H1 (cell line): ENCODE data around the gene DPYSL4. TPM values are rescaled to one million over a fixed set of nuclear protein-coding genes. Genes with fewer than 3 reads are reported as not detected.

Experiments
- CTCF ChIA-PET: fragments of 300-600 bp; sonication (Branson Sonifier 250); formaldehyde crosslinking; loops from one replicate; lab custom pipeline; 2021; ENCODE audit not compliant: partially characterized antibody; lab: Charles Lee
- POLR2A ChIA-PET: fragments of 300-600 bp; sonication (Branson Sonifier 250); formaldehyde crosslinking; loops from one replicate; lab custom pipeline; 2021; ENCODE audit warnings: inconsistent platforms; ENCODE audit not compliant: partially characterized antibody; lab: Charles Lee
- DNase-seq, 2 experiments: peaks; one replicate each; pipeline versions ENCODE4 v3.0.0 to v3.0.0-alpha.2; 2010 to 2022; ENCODE audit warnings: low spot score in 2 of 2, low read depth in 1 of 2, mixed read lengths in 1 of 2
- FAIRE-seq: peaks from 2 replicates; lab custom pipeline; 2011; peaks lifted over from hg19 to GRCh38; lab: Jason Lieb, UNC
- H2AFZ ChIP-seq: 2 replicates; pipeline ENCODE4 v1.8.1; 2012; ENCODE audit warnings: low read length, inconsistent platforms
- H2AK5ac ChIP-seq: 2 replicates; pipeline ENCODE4 v1.6.1; 2013; ENCODE audit warnings: low read depth, low read length
- H2BK120ac ChIP-seq: replicated peaks from 2 replicates; pipeline ENCODE3; 2013; ENCODE audit warnings: low read depth, low read length, inconsistent platforms
- H2BK12ac ChIP-seq: 2 replicates; pipeline ENCODE4 v1.6.1; 2013; ENCODE audit warnings: low read depth, low read length
- H2BK15ac ChIP-seq: 2 replicates; pipeline ENCODE4 v1.6.1; 2013; ENCODE audit warnings: low read length
- H2BK20ac ChIP-seq: 2 replicates; pipeline ENCODE4 v1.6.1; 2013; ENCODE audit warnings: low read length
- H2BK5ac ChIP-seq: 2 replicates; pipeline ENCODE4 v1.6.1; 2013; ENCODE audit warnings: low read depth, low read length
- H3K14ac ChIP-seq: 2 replicates; pipeline ENCODE4 v1.6.1; 2013; ENCODE audit warnings: inconsistent platforms; ENCODE audit not compliant: insufficient read length
- H3K18ac ChIP-seq: 2 replicates; pipeline ENCODE4 v1.6.1; 2013; ENCODE audit warnings: low read length; ENCODE audit errors: extremely low read depth
- H3K23ac ChIP-seq: 2 replicates; pipeline ENCODE4 v1.6.1; 2013; ENCODE audit warnings: inconsistent platforms; ENCODE audit not compliant: insufficient read length
- H3K23me2 ChIP-seq: 2 replicates; pipeline ENCODE4 v1.6.1; 2013; ENCODE audit warnings: low read depth, low read length
- H3K27ac ChIP-seq: 2 replicates; pipeline ENCODE4 v1.6.1; 2011; ENCODE audit warnings: low read depth, low read length, inconsistent platforms
- H3K27me3 ChIP-seq, 4 experiments: replicated peaks in 1 of 4; 1 replicate in 1 of 4; 2 replicates in 3 of 4; pipeline versions ENCODE4 v1.6.1 to v1.8.1; 2011 to 2013; ENCODE audit warnings: low read length in 3 of 4, mild to moderate bottlenecking in 3 of 4, inconsistent platforms in 2 of 4, mixed read lengths in 2 of 4, moderate library complexity in 1 of 4; ENCODE audit not compliant: control insufficient read depth in 3 of 4, insufficient read depth in 3 of 4; ENCODE audit errors: extremely low read depth in 1 of 4
- H3K36me3 ChIP-seq, 4 experiments: 2 replicates each; pipeline versions ENCODE4 v1.6.1 to v1.8.1; 2011 to 2013; ENCODE audit warnings: mild to moderate bottlenecking in 4 of 4, low read length in 3 of 4, moderate library complexity in 2 of 4, control low read depth in 1 of 4, inconsistent platforms in 1 of 4; ENCODE audit not compliant: insufficient read depth in 4 of 4, control insufficient read depth in 2 of 4
- H3K4ac ChIP-seq: replicated peaks from 2 replicates; pipeline ENCODE3; 2013; ENCODE audit warnings: low read length, low read depth, mixed read lengths, inconsistent platforms; ENCODE audit not compliant: insufficient read length
- H3K4me1 ChIP-seq, 4 experiments: replicated peaks in 1 of 4; 1 replicate in 1 of 4; 2 replicates in 3 of 4; pipeline versions ENCODE4 v1.6.1 to v1.8.1; 2011 to 2013; ENCODE audit warnings: low read length in 3 of 4, inconsistent platforms in 2 of 4, mixed read lengths in 1 of 4; ENCODE audit not compliant: insufficient read depth in 4 of 4, control insufficient read depth in 3 of 4
- H3K4me2 ChIP-seq, 2 experiments: 2 replicates each; pipeline versions ENCODE4 v1.6.1 to v1.8.1; 2011 to 2013; ENCODE audit warnings: low read depth in 2 of 2, low read length in 2 of 2, control low read depth in 1 of 2, inconsistent platforms in 1 of 2, mild to moderate bottlenecking in 1 of 2; ENCODE audit not compliant: insufficient read depth in 1 of 2
- H3K4me3 ChIP-seq, 4 experiments: fragments of 200-600, 300-600 bp in 1 of 4; sonication (generic), shearing (Covaris generic), sonication (Bioruptor Twin) in 1 of 4; 2 replicates each; pipeline versions ENCODE4 v1.5.1 to v1.8.1; 2011 to 2016; ENCODE audit warnings: low read length in 4 of 4, low read depth in 3 of 4, control low read depth in 2 of 4, inconsistent platforms in 2 of 4, mild to moderate bottlenecking in 2 of 4, mixed read lengths in 1 of 4, moderate library complexity in 1 of 4; ENCODE audit not compliant: insufficient read depth in 2 of 4; ENCODE audit errors: extremely low read depth in 1 of 4
- H3K56ac ChIP-seq: replicated peaks from 2 replicates; pipeline ENCODE3; 2013; ENCODE audit warnings: low read depth, mild to moderate bottlenecking, mixed read lengths, low read length, inconsistent platforms; ENCODE audit not compliant: insufficient read length
- H3K79me1 ChIP-seq: 2 replicates; pipeline ENCODE4 v1.6.1; 2013; ENCODE audit warnings: low read depth, low read length, control low read depth
- H3K79me2 ChIP-seq, 2 experiments: 2 replicates each; pipeline versions ENCODE4 v1.6.1 to v1.8.1; 2012 to 2013; ENCODE audit warnings: low read length in 2 of 2, mild to moderate bottlenecking in 2 of 2, inconsistent platforms in 1 of 2; ENCODE audit not compliant: insufficient read depth in 2 of 2, control insufficient read depth in 1 of 2
- H3K9ac ChIP-seq, 4 experiments: replicated peaks in 1 of 4; 1 replicate in 1 of 4; 2 replicates in 3 of 4; pipeline versions ENCODE4 v1.6.1 to v1.8.1; 2011 to 2013; ENCODE audit warnings: low read depth in 3 of 4, low read length in 3 of 4, control low read depth in 2 of 4, mild to moderate bottlenecking in 2 of 4, moderate library complexity in 2 of 4, inconsistent platforms in 1 of 4; ENCODE audit errors: extremely low read depth in 1 of 4
- H3K9me3 ChIP-seq, 2 experiments: 2 replicates each; pipeline versions ENCODE4 v1.6.1 to v1.8.1; 2012 to 2013; ENCODE audit warnings: mild to moderate bottlenecking in 2 of 2, moderate library complexity in 2 of 2, control low read depth in 1 of 2, inconsistent platforms in 1 of 2, low read depth in 1 of 2, low read length in 1 of 2, mixed read lengths in 1 of 2; ENCODE audit not compliant: insufficient read depth in 2 of 2
- H4K20me1 ChIP-seq, 2 experiments: replicated peaks in 1 of 2; 2 replicates each; pipeline versions ENCODE3 to v1.8.1; 2011 to 2013; ENCODE audit warnings: inconsistent platforms in 2 of 2, low read length in 2 of 2, mild to moderate bottlenecking in 1 of 2; ENCODE audit not compliant: insufficient read depth in 2 of 2, control insufficient read depth in 1 of 2
- H4K5ac ChIP-seq: 2 replicates; pipeline ENCODE4 v1.6.1; 2013; ENCODE audit warnings: low read length, low read depth, mixed read lengths, inconsistent platforms; ENCODE audit not compliant: insufficient read length
- H4K8ac ChIP-seq: 2 replicates; pipeline ENCODE4 v1.8.0; 2013; ENCODE audit warnings: mild to moderate bottlenecking, moderate library complexity, low read length, inconsistent platforms; ENCODE audit not compliant: insufficient read depth; ENCODE audit errors: extremely low read depth
- H4K91ac ChIP-seq: replicated peaks from 2 replicates; pipeline ENCODE3; 2013; ENCODE audit warnings: low read length, mixed read lengths, inconsistent platforms; ENCODE audit not compliant: insufficient read length
- BACH1 ChIP-seq: IDR thresholded peaks from 2 replicates; pipeline ENCODE4 v1.6.1; 2012; ENCODE audit warnings: low read length, improper control_type of control experiment
- CHD2 ChIP-seq: IDR thresholded peaks from 2 replicates; pipeline ENCODE4 v1.6.1; 2012; ENCODE audit warnings: low read length, improper control_type of control experiment
- CREB1 ChIP-seq: IDR thresholded peaks from 2 replicates; pipeline ENCODE4 v1.6.1; 2012; ENCODE audit warnings: inconsistent platforms
- E2F6 ChIP-seq: IDR thresholded peaks from 2 replicates; pipeline ENCODE4 v1.6.1; 2012; ENCODE audit warnings: inconsistent platforms
- EP300 ChIP-seq, 2 experiments: IDR thresholded peaks; 1 replicate in 1 of 2; 2 replicates in 1 of 2; pipeline ENCODE4 v1.6.1; 2011 to 2012; ENCODE audit warnings: low read depth in 2 of 2, low read length in 2 of 2, mild to moderate bottlenecking in 2 of 2, borderline replicate concordance in 1 of 2, inconsistent platforms in 1 of 2, moderate library complexity in 1 of 2
- HDAC2 ChIP-seq, 2 experiments: fragments of 300-600 bp in 1 of 2; sonication (generic) in 1 of 2; IDR thresholded peaks; 2 replicates each; pipeline ENCODE4 v1.6.1; 2011 to 2012; ENCODE audit warnings: low read depth in 2 of 2, low read length in 2 of 2, mild to moderate bottlenecking in 2 of 2, moderate library complexity in 2 of 2, borderline replicate concordance in 1 of 2, inconsistent platforms in 1 of 2
- PHF8 ChIP-seq: fragments of 200-600 bp; sonication (generic); conservative IDR thresholded peaks from 2 replicates; pipeline ENCODE4 v1.7.1; 2012; ENCODE audit warnings: low read depth, mild to moderate bottlenecking, inconsistent platforms, low read length, moderate library complexity
- RAD21 ChIP-seq, 2 experiments: IDR thresholded peaks in 1 of 2; conservative IDR thresholded peaks in 1 of 2; 2 replicates each; pipeline ENCODE4 v1.6.1; 2011; ENCODE audit warnings: low read depth in 2 of 2, low read length in 2 of 2, improper control_type of control experiment in 1 of 2, inconsistent platforms in 1 of 2, mild to moderate bottlenecking in 1 of 2, moderate library complexity in 1 of 2
- SP1 ChIP-seq: IDR thresholded peaks from 2 replicates; pipeline ENCODE4 v1.6.1; 2011; ENCODE audit warnings: low read depth, low read length
- SRF ChIP-seq: IDR thresholded peaks from 2 replicates; pipeline ENCODE4 v1.6.1; 2011; ENCODE audit warnings: mild to moderate bottlenecking, low read depth, low read length, moderate library complexity
- TAF1 ChIP-seq: IDR thresholded peaks from 2 replicates; pipeline ENCODE4 v1.6.1; 2011; ENCODE audit warnings: mild to moderate bottlenecking, low read depth, low read length
- TAF7 ChIP-seq: optimal IDR thresholded peaks from 2 replicates; pipeline ENCODE3; 2011; ENCODE audit warnings: low read depth, mild to moderate bottlenecking, inconsistent platforms, low read length, moderate library complexity, borderline replicate concordance
- TEAD4 ChIP-seq: IDR thresholded peaks from 2 replicates; pipeline ENCODE4 v1.6.1; 2012; ENCODE audit warnings: low read depth, low read length, inconsistent platforms, mixed read lengths
- WGBS, 2 experiments: shearing (Covaris generic) in 1 of 2; methylation state at CpG; one replicate each; pipeline versions ENCODE4 v1.1.6 to v1.1.7; 2013 to 2015; ENCODE audit warnings: low lambda C conversion rate in 2 of 2, mixed read lengths in 2 of 2, inconsistent platforms in 1 of 2, low coverage in 1 of 2, missing lambda C conversion rate in 1 of 2; ENCODE audit not compliant: insufficient replicate concordance in 2 of 2, insufficient coverage in 1 of 2, insufficient read length in 1 of 2; ENCODE audit errors: extremely low coverage in 1 of 2, missing lambda C conversion rate in 1 of 2; 5-methylcytosine and 5-hydroxymethylcytosine counted together
- polyA plus RNA-seq, 7 experiments: library from polyadenylated mRNA; depleted of rRNA in 3 of 7; stranded (reverse) in 5 of 7; unstranded in 2 of 7; fragments of >200 nt in 5 of 7; fragments of 200-250 nt in 2 of 7; gene quantifications; 1 replicate in 5 of 7; 2 replicates in 1 of 7; 4 replicates in 1 of 7; pipeline versions ENCODE4 v1.2.1 to v1.2.3, GENCODE V29; 2011 to 2013; ENCODE audit warnings: missing spikeins in 2 of 7, mixed read lengths in 2 of 7
- total RNA-seq: library from RNA; stranded (reverse); fragmentation: NEBNext Ultra II Directional; extraction: Animal tissue kit (Norgen Biotek cat#: 25700); gene quantifications from 2 replicates; pipeline ENCODE4 v1.2.1, GENCODE V29; 2021

The DPYSL4 gene
- total and polyA plus RNA-seq, 2 of the 8 experiments (the other 6 are each of a cell fraction or from before 2014, with no cell fraction given), result 12.9 to 15.2 TPM

- no peak overlapping the region for H2BK120ac ChIP-seq
- no peak overlapping the region for H3K27ac ChIP-seq
- H3K79me2 ChIP-seq, result no peaks in the 10 kb centered on the region
- H3K79me1 ChIP-seq, result no peaks in the 10 kb centered on the region; the same call in 1 of the 2 replicates
- no peak overlapping the region for H3K9ac ChIP-seq
- no peak overlapping the region for H3K23ac ChIP-seq
- no peak overlapping the region for H4K5ac ChIP-seq
- H2BK20ac ChIP-seq, result no peak overlapping the region
- CTCF ChIA-PET, result no interaction called here
- no peaks in the 10 kb centered on the region; a peak in 1 of 7 replicates for H3K4me1 ChIP-seq
- no peak overlapping the region for H2BK12ac ChIP-seq
- H3K4ac ChIP-seq, result no peak overlapping the region
- H3K27me3 ChIP-seq, result no peaks in the 10 kb centered on the region
- no peak overlapping the region for H3K14ac ChIP-seq
- no peak overlapping the region for H4K8ac ChIP-seq
- no peak overlapping the region for H2BK15ac ChIP-seq
- no peaks in the 10 kb centered on the region; a peak in 1 of 4 replicates for H3K9me3 ChIP-seq
- no peak overlapping the region for H3K18ac ChIP-seq
- H3K23me2 ChIP-seq, result peaks cover 15% of the 10 kb centered on the region
- no peak for FAIRE-seq
- H3K4me3 ChIP-seq, result no peak overlapping the region
- H4K20me1 ChIP-seq, result peaks cover 0 to 3% of the 10 kb centered on the region in 2 experiments
- H3K36me3 ChIP-seq, result no peaks in the 10 kb centered on the region; a peak in 1 of 8 replicates
- no peak overlapping the region for H3K4me2 ChIP-seq
- POLR2A ChIA-PET, result no interaction called here
- WGBS, 2 experiments, result 91 to 100% methylated on average over 2 of the region's 2 CpGs
- no peak for DNase-seq
- no peak overlapping the region for H2BK5ac ChIP-seq
- no peak overlapping the region for H2AK5ac ChIP-seq
- no peak overlapping the region for H4K91ac ChIP-seq
- no peak overlapping the region for H3K56ac ChIP-seq
- H2AFZ ChIP-seq, result no peak overlapping the region
- TF ChIP-seq PHF8 (no peak), TAF7 (no peak), CHD2 (no peak), E2F6 (no peak), CREB1 (no peak), BACH1 (no peak), HDAC2 (IDR thresholded peaks at IDR 0.05; ENCODE audit: borderline replicate concordance in 1 of 2, low read depth in 2 of 2, low read length in 2 of 2) (no peak), TAF1 (no peak), TEAD4 (no peak), RAD21 (IDR thresholded peaks at IDR 0.05 in 1 of 2, conservative IDR thresholded peaks at IDR 0.05 in 1 of 2; ENCODE audit: low read depth in 2 of 2, low read length in 2 of 2) (no peak), SP1 (no peak), EP300 (IDR thresholded peaks at IDR 0.05; ENCODE audit: borderline replicate concordance in 1 of 2, low read depth in 2 of 2, low read length in 2 of 2) (no peak), SRF (no peak)
Observed at GRCh38 chr10:132150777-132151176, 36.0 kb upstream of the DPYSL4 start.
